Stimulated activated CD4-positive, alpha-beta T cell treated with anti-CD3 and anti-CD28 coated beads, Interleukin-2, amount 100 ng/mL, for 4 hours (primary cell): ENCODE data around the gene OR51G2.

Experiments used
- DNase-seq: peaks from one replicate; pipeline ENCODE4 v3.0.0-alpha.2; 2020; ENCODE audit warnings: low read depth

OR51G2 gene

GRCh38 chr11:4863876-4864275 is 55.3 kb downstream of the OR51G2 start:
- DNase-seq, result no peak
